PFSK-1 (cell line): Measurements from ENCODE around the gene PLA2G2E.

Source experiments
- FOXP2 ChIP-seq: optimal IDR thresholded peaks from 2 replicates; pipeline ENCODE3; 2011; ENCODE audit warnings: borderline replicate concordance, control low read depth, inconsistent platforms; ENCODE audit not compliant: insufficient read depth; ENCODE audit errors: extremely low read length, extremely low read depth
- POLR2AphosphoS5 ChIP-seq: IDR thresholded peaks from 2 replicates; pipeline ENCODE4 v1.6.1; 2012; ENCODE audit warnings: low read depth, mild to moderate bottlenecking, control low read depth, low read length, moderate library complexity
- SIN3A ChIP-seq: IDR thresholded peaks from 2 replicates; pipeline ENCODE4 v1.6.1; 2012; ENCODE audit warnings: mild to moderate bottlenecking, low read length, moderate library complexity, borderline replicate concordance; ENCODE audit not compliant: insufficient read depth
- TAF1 ChIP-seq: IDR thresholded peaks from 2 replicates; pipeline ENCODE4 v1.6.1; 2012; ENCODE audit warnings: low read length, control low read depth, borderline replicate concordance; ENCODE audit not compliant: insufficient read depth
- TF ChIP-seq, protein P1 (sequence below), 2 experiments: IDR thresholded peaks; 2 replicates each; pipeline versions ENCODE4 v1.6.1 to v1.8.0; 2011 to 2012; ENCODE audit warnings: low read depth in 2 of 2, low read length in 2 of 2, control low read depth in 1 of 2, inconsistent platforms in 1 of 2, mild to moderate bottlenecking in 1 of 2, moderate library complexity in 1 of 2; ENCODE audit not compliant: insufficient read depth in 1 of 2

Gene PLA2G2E

GRCh38 chr1:19903621-19904020 lies 19.8 kb downstream of the PLA2G2E start:
- TF ChIP-seq FOXP2 (no peak), TAF1 (no peak), POLR2AphosphoS5 (no peak), SIN3A (no peak)
- TF ChIP-seq, protein P1, sequence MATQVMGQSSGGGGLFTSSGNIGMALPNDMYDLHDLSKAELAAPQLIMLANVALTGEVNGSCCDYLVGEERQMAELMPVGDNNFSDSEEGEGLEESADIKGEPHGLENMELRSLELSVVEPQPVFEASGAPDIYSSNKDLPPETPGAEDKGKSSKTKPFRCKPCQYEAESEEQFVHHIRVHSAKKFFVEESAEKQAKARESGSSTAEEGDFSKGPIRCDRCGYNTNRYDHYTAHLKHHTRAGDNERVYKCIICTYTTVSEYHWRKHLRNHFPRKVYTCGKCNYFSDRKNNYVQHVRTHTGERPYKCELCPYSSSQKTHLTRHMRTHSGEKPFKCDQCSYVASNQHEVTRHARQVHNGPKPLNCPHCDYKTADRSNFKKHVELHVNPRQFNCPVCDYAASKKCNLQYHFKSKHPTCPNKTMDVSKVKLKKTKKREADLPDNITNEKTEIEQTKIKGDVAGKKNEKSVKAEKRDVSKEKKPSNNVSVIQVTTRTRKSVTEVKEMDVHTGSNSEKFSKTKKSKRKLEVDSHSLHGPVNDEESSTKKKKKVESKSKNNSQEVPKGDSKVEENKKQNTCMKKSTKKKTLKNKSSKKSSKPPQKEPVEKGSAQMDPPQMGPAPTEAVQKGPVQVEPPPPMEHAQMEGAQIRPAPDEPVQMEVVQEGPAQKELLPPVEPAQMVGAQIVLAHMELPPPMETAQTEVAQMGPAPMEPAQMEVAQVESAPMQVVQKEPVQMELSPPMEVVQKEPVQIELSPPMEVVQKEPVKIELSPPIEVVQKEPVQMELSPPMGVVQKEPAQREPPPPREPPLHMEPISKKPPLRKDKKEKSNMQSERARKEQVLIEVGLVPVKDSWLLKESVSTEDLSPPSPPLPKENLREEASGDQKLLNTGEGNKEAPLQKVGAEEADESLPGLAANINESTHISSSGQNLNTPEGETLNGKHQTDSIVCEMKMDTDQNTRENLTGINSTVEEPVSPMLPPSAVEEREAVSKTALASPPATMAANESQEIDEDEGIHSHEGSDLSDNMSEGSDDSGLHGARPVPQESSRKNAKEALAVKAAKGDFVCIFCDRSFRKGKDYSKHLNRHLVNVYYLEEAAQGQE (IDR thresholded peaks at IDR 0.05; ENCODE audit: insufficient read depth in 1 of 2, low read depth in 2 of 2, low read length in 2 of 2), result no peak

- TF ChIP-seq SIN3A, result no peak
- no peak for TF ChIP-seq FOXP2
- TF ChIP-seq POLR2AphosphoS5, result no peak
- no peak for TF ChIP-seq TAF1
- TF ChIP-seq, protein P1 (IDR thresholded peaks at IDR 0.05; ENCODE audit: insufficient read depth in 1 of 2, low read depth in 2 of 2, low read length in 2 of 2), result no peak
These were observed 21.8 kb downstream of the PLA2G2E start for GRCh38 chr1:19901653-19902052.

GRCh38 chr1:19894218-19894617 lies 29.2 kb downstream of the PLA2G2E start:
- TF ChIP-seq POLR2AphosphoS5 (no peak), TAF1 (no peak), SIN3A (no peak), FOXP2 (no peak)
- TF ChIP-seq, protein P1 (IDR thresholded peaks at IDR 0.05; ENCODE audit: insufficient read depth in 1 of 2, low read depth in 2 of 2, low read length in 2 of 2), result no peak

- TF ChIP-seq, protein P1 (IDR thresholded peaks at IDR 0.05; ENCODE audit: insufficient read depth in 1 of 2, low read depth in 2 of 2, low read length in 2 of 2), result no peak
- TF ChIP-seq TAF1, result no peak
- no peak for TF ChIP-seq FOXP2
- no peak for TF ChIP-seq SIN3A
- TF ChIP-seq POLR2AphosphoS5, result no peak
These were observed 29.7 kb downstream of the PLA2G2E start for GRCh38 chr1:19893687-19894086.

- no peak for TF ChIP-seq SIN3A
These were observed 30.7 kb downstream of the PLA2G2E start for GRCh38 chr1:19892628-19893168.
